IMR-90 (cell line): ENCODE data around the gene RASGEF1C. TPM values are rescaled to one million over a fixed set of nuclear protein-coding genes. Genes with fewer than 3 reads are reported as not detected.

Experiments
- ATAC-seq: fragments of 200-7000 bp; cut with Tn5 transposase; 2 replicates; pipeline ENCODE4 v1.9.1; 2020; ENCODE audit warnings: low read depth, mild to moderate bottlenecking, moderate library complexity
- BruUV-seq: library from RNA; stranded (reverse); fragments of 400-500 nt; replicated peaks from 2 replicates; lab custom pipeline; 2021; lab: Mats Ljungman, UMichigan
- CTCF ChIA-PET: fragments of 300-600 bp; formaldehyde crosslinking; extraction: SDS; loops from one replicate; lab custom pipeline; 2021; ENCODE audit warnings: antibody characterized with exemption; lab: Yijun Ruan, JAX
- POLR2A ChIA-PET: fragments of 300-600 bp; sonication (Branson Sonifier 250); formaldehyde crosslinking; loops from one replicate; lab custom pipeline; 2022; ENCODE audit warnings: antibody characterized with exemption; ENCODE audit not compliant: unreplicated experiment; lab: Charles Lee
- DNase-seq: peaks from one replicate; pipeline ENCODE4 v3.0.0; 2013
- H2AFZ ChIP-seq: replicated peaks from 2 replicates; pipeline ENCODE3; 2013; ENCODE audit warnings: low read length, mild to moderate bottlenecking; ENCODE audit not compliant: poor library complexity
- H2AK5ac ChIP-seq: 2 replicates; pipeline ENCODE4 v1.6.1; 2013; ENCODE audit warnings: low read depth, low read length, inconsistent platforms
- H2AK9ac ChIP-seq: replicated peaks from 2 replicates; pipeline ENCODE3; 2013; ENCODE audit warnings: mild to moderate bottlenecking, low read depth, low read length, moderate library complexity; ENCODE audit not compliant: poor library complexity
- H2BK120ac ChIP-seq: 2 replicates; pipeline ENCODE4 v1.6.1; 2013; ENCODE audit warnings: low read depth, low read length, inconsistent platforms
- H2BK15ac ChIP-seq: 3 replicates; pipeline ENCODE4 v1.6.1; 2013; ENCODE audit warnings: low read depth, low read length, inconsistent platforms
- H2BK20ac ChIP-seq: 2 replicates; pipeline ENCODE4 v1.6.1; 2013; ENCODE audit warnings: low read depth, mild to moderate bottlenecking, inconsistent platforms, low read length, moderate library complexity
- H2BK5ac ChIP-seq: 2 replicates; pipeline ENCODE4 v1.6.1; 2013; ENCODE audit warnings: mild to moderate bottlenecking, low read depth, low read length, inconsistent platforms; ENCODE audit not compliant: poor library complexity, severe bottlenecking
- H3K14ac ChIP-seq: replicated peaks from 2 replicates; pipeline ENCODE4 v1.6.1; 2013; ENCODE audit warnings: low read depth, low read length, inconsistent platforms
- H3K18ac ChIP-seq: 2 replicates; pipeline ENCODE4 v1.6.1; 2013; ENCODE audit warnings: low read depth, low read length, control low read depth
- H3K23ac ChIP-seq: 2 replicates; pipeline ENCODE4 v1.6.1; 2013; ENCODE audit warnings: low read depth, low read length, inconsistent platforms
- H3K27ac ChIP-seq: 2 replicates; pipeline ENCODE4 v1.5.1; 2013; ENCODE audit warnings: mild to moderate bottlenecking, control low read depth, low read length; ENCODE audit not compliant: insufficient read depth
- H3K27me3 ChIP-seq: 2 replicates; pipeline ENCODE4 v1.6.1; 2013; ENCODE audit warnings: low read length; ENCODE audit not compliant: control insufficient read depth, insufficient read depth
- H3K36me3 ChIP-seq: 2 replicates; pipeline ENCODE4 v1.6.1; 2013; ENCODE audit warnings: low read length, mixed read lengths; ENCODE audit not compliant: control insufficient read depth, insufficient read depth
- H3K4ac ChIP-seq: 2 replicates; pipeline ENCODE4 v1.6.1; 2013; ENCODE audit warnings: low read depth, low read length, inconsistent platforms
- H3K4me1 ChIP-seq: 2 replicates; pipeline ENCODE4 v1.6.1; 2013; ENCODE audit warnings: low read length, mixed read lengths; ENCODE audit not compliant: control insufficient read depth, insufficient read depth
- H3K4me2 ChIP-seq: 2 replicates; pipeline ENCODE4 v1.6.1; 2013; ENCODE audit warnings: low read depth, mild to moderate bottlenecking, control low read depth, low read length, moderate library complexity
- H3K4me3 ChIP-seq: 2 replicates; pipeline ENCODE4 v1.5.1; 2013; ENCODE audit warnings: low read depth, mild to moderate bottlenecking, control low read depth, low read length, moderate library complexity; ENCODE audit not compliant: insufficient read depth
- H3K56ac ChIP-seq: 2 replicates; pipeline ENCODE4 v1.6.1; 2013; ENCODE audit warnings: low read length, inconsistent platforms; ENCODE audit not compliant: insufficient read depth; ENCODE audit errors: extremely low read depth
- H3K79me1 ChIP-seq, 2 experiments: 2 replicates each; pipeline ENCODE4 v1.6.1; 2013; ENCODE audit warnings: low read length in 2 of 2, inconsistent platforms in 1 of 2, low read depth in 1 of 2
- H3K9ac ChIP-seq: 2 replicates; pipeline ENCODE4 v1.6.1; 2013; ENCODE audit warnings: low read depth, low read length, control low read depth
- H3K9me1 ChIP-seq: 2 replicates; pipeline ENCODE4 v1.6.1; 2013; ENCODE audit warnings: low read length, inconsistent platforms; ENCODE audit not compliant: insufficient read depth
- H3K9me3 ChIP-seq: 2 replicates; pipeline ENCODE4 v1.6.1; 2013; ENCODE audit warnings: low read length; ENCODE audit not compliant: control insufficient read depth, insufficient read depth
- H4K20me1 ChIP-seq: 2 replicates; pipeline ENCODE4 v1.6.1; 2013; ENCODE audit warnings: low read length, inconsistent platforms; ENCODE audit not compliant: insufficient read depth
- H4K5ac ChIP-seq: 2 replicates; pipeline ENCODE4 v1.6.1; 2013; ENCODE audit warnings: mild to moderate bottlenecking, low read depth, low read length, control low read depth
- H4K8ac ChIP-seq, 2 experiments: 2 replicates each; pipeline ENCODE4 v1.6.1; 2013; ENCODE audit warnings: low read depth in 2 of 2, low read length in 2 of 2, control low read depth in 1 of 2, inconsistent platforms in 1 of 2
- H4K91ac ChIP-seq: 2 replicates; pipeline ENCODE4 v1.6.1; 2013; ENCODE audit warnings: low read depth, low read length, inconsistent platforms; ENCODE audit not compliant: insufficient read depth
- BHLHE40 ChIP-seq: fragments of 150-350 bp; IDR thresholded peaks from 2 replicates; pipeline ENCODE4 v1.6.1; 2016; ENCODE audit warnings: mild to moderate bottlenecking, low read depth, low read length
- CEBPB ChIP-seq: IDR thresholded peaks from 2 replicates; pipeline ENCODE4 v1.6.1; 2012; ENCODE audit warnings: low read depth, low read length, improper control_type of control experiment
- CHD1 ChIP-seq: IDR thresholded peaks from 2 replicates; pipeline ENCODE4 v1.6.1; 2012; ENCODE audit warnings: low read depth, low read length, improper control_type of control experiment
- CTCF ChIP-seq: conservative IDR thresholded peaks from 2 replicates; pipeline ENCODE4 v1.5.1; 2012; ENCODE audit warnings: mild to moderate bottlenecking, low read depth, low read length, improper control_type of control experiment
- ELK1 ChIP-seq: fragments of 150-350 bp; IDR thresholded peaks from 2 replicates; pipeline ENCODE4 v1.6.1; 2016; ENCODE audit warnings: low read depth, mild to moderate bottlenecking, low read length, moderate library complexity, borderline replicate concordance
- FOS ChIP-seq: fragments of 150-350 bp; IDR thresholded peaks from 2 replicates; pipeline ENCODE4 v1.6.1; 2016; ENCODE audit warnings: low read depth, low read length
- MAZ ChIP-seq: IDR thresholded peaks from 2 replicates; pipeline ENCODE4 v1.6.1; 2012; ENCODE audit warnings: low read depth, mild to moderate bottlenecking, low read length, improper control_type of control experiment, moderate library complexity, borderline replicate concordance
- MXI1 ChIP-seq: IDR thresholded peaks from 2 replicates; pipeline ENCODE4 v1.6.1; 2012; ENCODE audit warnings: low read depth, mild to moderate bottlenecking, low read length, moderate library complexity, borderline replicate concordance
- NFE2L2 ChIP-seq: fragments of 150-350 bp; IDR thresholded peaks from 2 replicates; pipeline ENCODE4 v1.6.1; 2016; ENCODE audit warnings: low read depth, mild to moderate bottlenecking, low read length
- RAD21 ChIP-seq: IDR thresholded peaks from 2 replicates; pipeline ENCODE4 v1.6.1; 2012; ENCODE audit warnings: low read length, improper control_type of control experiment
- WGBS, 2 experiments: methylation state at CpG; one replicate each; pipeline versions ENCODE4 v1.1.5 to v1.1.7; 2013; ENCODE audit warnings: missing lambda C conversion rate in 2 of 2; ENCODE audit not compliant: insufficient read length in 1 of 2; ENCODE audit errors: extremely low coverage in 2 of 2; 5-methylcytosine and 5-hydroxymethylcytosine counted together
- dilution Hi-C: fragments of 300-500 bp; cut with HindIII; formaldehyde crosslinking; loops from one replicate; pipeline ENCODE4 v1.14.3; 2018; ENCODE audit warnings: low sequenced_read_pairs; ENCODE audit not compliant: unreplicated experiment
- in situ Hi-C: fragments of 300-500 bp; cut with MboI; formaldehyde crosslinking; loops from 3 replicates; pipeline ENCODE4 v1.14.3; 2019; ENCODE audit warnings: low sequenced_read_pairs, inconsistent platforms, mixed read lengths
- intact Hi-C: fragments of 100-400 bp; cut with micrococcal nuclease; formaldehyde crosslinking; loops from 2 replicates; pipeline ENCODE4 v1.10.0; 2022
- polyA plus RNA-seq, 3 experiments: library from polyadenylated mRNA; depleted of rRNA; stranded (reverse); fragments of >200 nt; gene quantifications; 2 replicates each; pipeline ENCODE4 v1.2.3, GENCODE V29; 2012; ENCODE audit warnings: low replicate concordance in 1 of 3
- total RNA-seq: library from RNA; depleted of rRNA; stranded (reverse); fragments of >200 nt; gene quantifications from 2 replicates; pipeline ENCODE4 v1.2.3, GENCODE V29; 2012
- TF ChIP-seq, protein P1 (sequence below): fragments of 150-350 bp; IDR thresholded peaks from 2 replicates; pipeline ENCODE4 v1.6.1; 2017; ENCODE audit warnings: mild to moderate bottlenecking, antibody characterized with exemption, low read length, low read depth

Gene RASGEF1C
- total and polyA plus RNA-seq, 2 of the 4 experiments (the other 2 are of a cell fraction), result not detected

DNA sequence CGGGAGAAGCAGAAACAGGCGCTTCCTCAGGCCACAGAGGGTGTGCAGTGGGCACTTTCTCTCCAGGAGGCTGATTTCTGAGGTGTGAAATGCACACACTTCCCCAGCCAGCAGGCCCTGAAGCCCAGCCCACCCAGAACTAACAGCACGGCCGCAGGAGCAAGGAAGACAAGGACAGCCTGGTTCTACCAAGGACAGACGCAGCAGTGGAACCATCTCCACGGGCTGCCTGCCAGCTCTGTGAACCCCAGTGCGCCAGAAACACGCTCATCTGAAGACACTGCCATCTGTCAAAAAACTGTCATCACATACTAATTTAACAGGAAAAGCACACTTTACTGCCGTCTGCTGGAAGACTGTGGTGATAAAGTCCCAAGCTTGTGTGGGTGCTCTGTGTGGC is 42.1 kb upstream of the RASGEF1C start:
- Histone ChIP-seq H2AK9ac (no peak overlapping the region), H2BK5ac (no peak overlapping the region), H2AFZ (no peak overlapping the region), H2BK120ac (no peak overlapping the region), H4K8ac (no peak overlapping the region), H3K56ac (no peak overlapping the region), H3K27ac (no peak overlapping the region), H3K4me2 (no peak overlapping the region), H3K36me3 (peaks cover 48% of the 10 kb centered on the region), H3K18ac (no peak overlapping the region), H3K9me1 (no peaks in the 10 kb centered on the region), H2BK15ac (no peak overlapping the region), H3K9me3 (peaks cover 65% of the 10 kb centered on the region), H2BK20ac (no peak overlapping the region), H3K4me1 (no peaks in the 10 kb centered on the region), H4K20me1 (no peaks in the 10 kb centered on the region), H3K14ac (no peak overlapping the region), H4K91ac (no peak overlapping the region), H3K9ac (no peak overlapping the region), H3K4ac (no peak overlapping the region), H3K4me3 (no peak overlapping the region), H3K27me3 (no peaks in the 10 kb centered on the region), H4K5ac (no peak overlapping the region), H3K23ac (no peak overlapping the region), H2AK5ac (no peak overlapping the region), H3K79me1 (no peaks in the 10 kb centered on the region)
- no TSS peak for BruUV-seq
- TF ChIP-seq NFE2L2 (no peak), FOS (no peak), MXI1 (no peak), CHD1 (no peak), CTCF (no peak), MAZ (no peak), ELK1 (no peak), BHLHE40 (no peak), CEBPB (no peak), RAD21 (no peak)
- TF ChIP-seq, protein P1, sequence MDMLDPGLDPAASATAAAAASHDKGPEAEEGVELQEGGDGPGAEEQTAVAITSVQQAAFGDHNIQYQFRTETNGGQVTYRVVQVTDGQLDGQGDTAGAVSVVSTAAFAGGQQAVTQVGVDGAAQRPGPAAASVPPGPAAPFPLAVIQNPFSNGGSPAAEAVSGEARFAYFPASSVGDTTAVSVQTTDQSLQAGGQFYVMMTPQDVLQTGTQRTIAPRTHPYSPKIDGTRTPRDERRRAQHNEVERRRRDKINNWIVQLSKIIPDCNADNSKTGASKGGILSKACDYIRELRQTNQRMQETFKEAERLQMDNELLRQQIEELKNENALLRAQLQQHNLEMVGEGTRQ, result no peak
- in situ Hi-C loops, result no loop called here
- ChIA-PET POLR2A (no interaction called here), CTCF (no interaction called here)
- ATAC-seq, result no peak
- DNase-seq, result no peak
- intact Hi-C loops, result no loop called here
- WGBS, 2 experiments, result no CpG with 5 or more reads among the region's 9 CpGs
- dilution Hi-C loops, result no loop called here
